GM23248 (cell line): ENCODE results near the gene FGF21. TPM values are rescaled to one million over a fixed set of nuclear protein-coding genes. Genes with fewer than 3 reads are reported as not detected.
"Not testable (repeated sequence)": the region's sequence is repeated elsewhere in the genome, so short reads cannot be mapped to it uniquely, and the experiment has no call there.

Source experiments
- DNase-seq: peaks from one replicate; pipeline ENCODE4 v3.0.0-alpha.2; 2015
- H2AFZ ChIP-seq: fragments of 200-600 bp; sonication (generic); 2 replicates; pipeline ENCODE4 v1.6.1; 2016; ENCODE audit warnings: antibody characterized with exemption
- H3F3A ChIP-seq: fragments of 200-600 bp; sonication (generic); 2 replicates; pipeline ENCODE4 v1.6.1; 2016; ENCODE audit warnings: mild to moderate bottlenecking, antibody characterized with exemption, mixed run types; ENCODE audit not compliant: insufficient read depth
- H3K27ac ChIP-seq: fragments of 200-600 bp; sonication (generic); 2 replicates; pipeline ENCODE4 v1.5.1; 2016; ENCODE audit warnings: mild to moderate bottlenecking
- H3K27me3 ChIP-seq: fragments of 200-600 bp; sonication (generic); replicated peaks from 2 replicates; pipeline ENCODE4 v1.6.1; 2016; ENCODE audit warnings: mild to moderate bottlenecking; ENCODE audit not compliant: insufficient read depth
- H3K36me3 ChIP-seq: fragments of 200-600 bp; sonication (generic); 2 replicates; pipeline ENCODE4 v1.6.1; 2016; ENCODE audit warnings: low read depth, mild to moderate bottlenecking
- H3K4me1 ChIP-seq: fragments of 200-600 bp; sonication (generic); 2 replicates; pipeline ENCODE4 v1.6.1; 2016; ENCODE audit warnings: mild to moderate bottlenecking; ENCODE audit not compliant: insufficient read depth
- H3K4me2 ChIP-seq: fragments of 200-600 bp; sonication (generic); one replicate; pipeline ENCODE4 v1.6.1; 2016; ENCODE audit warnings: mild to moderate bottlenecking; ENCODE audit not compliant: unreplicated experiment
- H3K4me3 ChIP-seq: fragments of 200-600 bp; sonication (generic); 2 replicates; pipeline ENCODE4 v1.5.1; 2016; ENCODE audit warnings: mild to moderate bottlenecking
- H3K79me2 ChIP-seq: fragments of 200-600 bp; sonication (generic); 2 replicates; pipeline ENCODE4 v1.6.1; 2016; ENCODE audit warnings: mild to moderate bottlenecking; ENCODE audit not compliant: insufficient read depth
- H3K9ac ChIP-seq: fragments of 200-600 bp; sonication (generic); 2 replicates; pipeline ENCODE4 v1.6.1; 2016; ENCODE audit warnings: mild to moderate bottlenecking
- H3K9me2 ChIP-seq: fragments of 200-600 bp; sonication (generic); 2 replicates; pipeline ENCODE4 v1.6.1; 2016; ENCODE audit warnings: mixed run types, mild to moderate bottlenecking, moderate library complexity; ENCODE audit not compliant: insufficient read depth
- H3K9me3 ChIP-seq: fragments of 200-600 bp; sonication (generic); one replicate; pipeline ENCODE4 v1.6.1; 2017; ENCODE audit warnings: low read depth
- H4K20me1 ChIP-seq: fragments of 200-600 bp; sonication (generic); 2 replicates; pipeline ENCODE4 v1.6.0; 2016; ENCODE audit not compliant: insufficient read depth
- EZH2 ChIP-seq: fragments of 200-600 bp; sonication (generic); IDR thresholded peaks from 2 replicates; pipeline ENCODE4 v1.6.1; 2018; ENCODE audit warnings: antibody characterized with exemption, mild to moderate bottlenecking; ENCODE audit not compliant: insufficient read depth, poor library complexity, severe bottlenecking
- EZH2phosphoT487 ChIP-seq: fragments of 200-600 bp; sonication (generic); IDR thresholded peaks from 2 replicates; pipeline ENCODE4 v1.6.1; 2018; ENCODE audit warnings: antibody characterized with exemption, moderate library complexity, mild to moderate bottlenecking, low read depth; ENCODE audit not compliant: insufficient read depth
- WGBS, 2 experiments: methylation state at CpG; one replicate each; pipeline ENCODE4 v1.1.6; 2015 to 2017; ENCODE audit warnings: low lambda C conversion rate in 2 of 2, low coverage in 1 of 2; ENCODE audit errors: missing lambda C conversion rate in 2 of 2; 5-methylcytosine and 5-hydroxymethylcytosine counted together
- in situ Hi-C: fragments of 300-500 bp; cut with MboI; formaldehyde crosslinking; loops from 2 replicates; pipeline ENCODE4 v1.15.0; 2020
- polyA plus RNA-seq: library from polyadenylated mRNA; unstranded; fragments of >200 nt; fragmentation: Nextera tagmentation; extraction: Ambion mirVana; gene quantifications from 2 replicates; pipeline ENCODE4 v1.2.1, GENCODE V29; 2016
- total RNA-seq: library from RNA; depleted of rRNA; stranded (reverse); fragments of >200 nt; shearing (Covaris generic); gene quantifications from 2 replicates; pipeline ENCODE4 v1.2.3, GENCODE V29; 2014

The FGF21 gene
- total and polyA plus RNA-seq, 2 experiments from 2014 or later, result not detected

DNA sequence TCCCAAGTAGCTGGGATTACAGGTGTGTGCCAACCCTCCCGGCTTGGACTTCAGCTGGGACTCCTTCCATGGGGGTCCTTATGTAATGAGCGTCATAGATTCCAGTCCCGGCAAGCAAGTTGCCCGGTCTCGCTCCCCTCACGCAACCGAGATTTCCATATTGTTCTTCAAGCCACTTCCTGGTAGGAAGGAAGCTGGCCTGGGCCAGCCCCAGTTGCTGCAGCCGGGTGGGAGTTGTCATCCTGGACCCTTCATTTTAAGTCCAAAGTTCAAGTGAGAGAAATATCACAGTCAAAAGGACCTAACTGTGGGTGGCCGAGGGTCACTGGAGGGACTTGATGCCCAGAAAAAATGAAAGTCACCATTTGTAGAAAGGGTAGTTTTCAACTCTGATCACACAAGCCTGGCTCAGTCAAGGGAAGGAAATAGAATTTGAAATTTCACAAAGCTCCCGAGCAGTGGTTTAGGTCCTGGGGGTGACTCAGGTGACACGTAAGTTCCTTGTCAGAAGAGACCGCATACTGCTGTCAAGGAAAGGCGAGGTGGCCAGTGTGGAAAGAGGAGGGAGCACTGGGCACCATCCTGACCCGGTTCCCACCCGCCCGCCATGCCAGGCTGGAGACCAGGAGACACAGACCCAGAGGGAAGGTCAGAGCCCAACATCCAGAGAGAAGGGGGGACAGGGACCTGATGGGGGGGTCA, 5.3 kb downstream of the FGF21 start:
- H3K27ac ChIP-seq, result no peak overlapping the region
- no peaks in the 10 kb centered on the region for H4K20me1 ChIP-seq
- H3K79me2 ChIP-seq, result no peaks in the 10 kb centered on the region
- peaks cover 11% of the 10 kb centered on the region; the same call in 1 of the 2 replicates for H3K27me3 ChIP-seq
- H2AFZ ChIP-seq, result no peak overlapping the region
- peak; percentile 34 for DNase-seq
- in situ Hi-C loops, result no loop called here
- 45% methylated on average over 16 of the region's 16 CpGs for WGBS, 2 experiments
- H3K9ac ChIP-seq, result no peak overlapping the region
- H3K4me3 ChIP-seq, result no peak overlapping the region
- H3F3A ChIP-seq, result no peaks in the 10 kb centered on the region
- H3K9me3 ChIP-seq, result no peaks in the 10 kb centered on the region
- H3K9me2 ChIP-seq, result no peaks in the 10 kb centered on the region
- H3K4me2 ChIP-seq, result no peak overlapping the region
- TF ChIP-seq EZH2phosphoT487 (no peak), EZH2 (no peak)
- H3K4me1 ChIP-seq, result no peaks in the 10 kb centered on the region
- no peaks in the 10 kb centered on the region for H3K36me3 ChIP-seq

DNA sequence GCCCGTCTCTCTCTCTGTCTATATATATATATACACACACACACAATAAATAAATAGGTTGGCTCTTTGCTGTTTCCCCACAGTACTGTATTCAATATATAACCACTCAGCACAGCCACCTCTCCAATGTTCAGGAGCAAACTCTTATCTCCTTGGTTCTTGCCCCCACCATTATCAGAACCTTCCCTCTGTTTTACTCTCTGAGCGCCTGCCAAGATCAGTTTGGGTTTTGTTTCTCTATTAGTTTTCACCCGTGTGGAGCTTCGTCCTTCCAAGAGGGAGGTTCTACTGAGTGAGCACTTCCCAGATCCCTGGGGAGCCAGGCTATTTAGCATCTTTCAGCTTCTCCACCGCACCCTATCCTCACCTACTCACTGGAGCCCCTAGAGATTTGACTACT, 10.5 kb downstream of the FGF21 start:
- H3K79me2 ChIP-seq, H3K4me3 ChIP-seq, H3F3A ChIP-seq, H2AFZ ChIP-seq, H3K27ac ChIP-seq, H3K9me3 ChIP-seq, in situ Hi-C loops, H3K4me1 ChIP-seq, H3K4me2 ChIP-seq, H4K20me1 ChIP-seq, DNase-seq, H3K9me2 ChIP-seq, H3K36me3 ChIP-seq, H3K9ac ChIP-seq, H3K27me3 ChIP-seq: not testable (repeated sequence)
- WGBS, 2 experiments, result 30 to 35% methylated on average over 5 of the region's 5 CpGs

DNA sequence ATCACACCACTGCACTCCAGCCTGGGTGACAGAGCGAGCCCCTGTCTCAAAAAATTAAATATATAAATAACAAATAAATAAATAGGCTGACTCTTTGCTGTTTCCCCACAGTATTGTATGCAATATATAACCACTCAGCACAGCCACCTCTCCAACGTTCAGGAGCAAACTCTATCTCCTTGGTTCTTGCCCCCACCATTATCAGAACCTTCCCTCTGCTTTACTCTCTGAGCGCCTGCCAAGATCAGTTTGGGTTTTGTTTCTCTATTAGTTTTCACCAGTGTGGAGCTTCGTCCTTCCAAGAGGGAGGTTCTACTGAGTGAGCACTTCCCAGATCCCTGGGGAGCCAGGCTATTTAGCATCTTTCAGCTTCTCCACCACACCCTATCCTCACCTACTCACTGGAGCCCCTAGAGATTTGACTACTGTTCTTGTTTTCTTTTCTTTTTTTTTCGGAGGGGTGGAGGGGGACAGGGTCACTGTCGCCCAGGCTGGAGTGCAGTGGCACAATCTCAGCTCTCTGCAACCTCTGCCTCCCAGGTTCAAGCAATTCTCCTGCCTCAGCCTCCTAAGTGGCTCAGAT, 12.9 kb downstream of the FGF21 start:
- H3K4me1 ChIP-seq, DNase-seq, H3K36me3 ChIP-seq, H3K27me3 ChIP-seq, H3K9me3 ChIP-seq, H3K79me2 ChIP-seq, H3F3A ChIP-seq, H4K20me1 ChIP-seq, H2AFZ ChIP-seq, H3K4me2 ChIP-seq, in situ Hi-C loops, H3K9ac ChIP-seq, H3K27ac ChIP-seq, H3K9me2 ChIP-seq, H3K4me3 ChIP-seq: not testable (repeated sequence)
- 25 to 32% methylated on average over 6 of the region's 6 CpGs for WGBS, 2 experiments

DNA sequence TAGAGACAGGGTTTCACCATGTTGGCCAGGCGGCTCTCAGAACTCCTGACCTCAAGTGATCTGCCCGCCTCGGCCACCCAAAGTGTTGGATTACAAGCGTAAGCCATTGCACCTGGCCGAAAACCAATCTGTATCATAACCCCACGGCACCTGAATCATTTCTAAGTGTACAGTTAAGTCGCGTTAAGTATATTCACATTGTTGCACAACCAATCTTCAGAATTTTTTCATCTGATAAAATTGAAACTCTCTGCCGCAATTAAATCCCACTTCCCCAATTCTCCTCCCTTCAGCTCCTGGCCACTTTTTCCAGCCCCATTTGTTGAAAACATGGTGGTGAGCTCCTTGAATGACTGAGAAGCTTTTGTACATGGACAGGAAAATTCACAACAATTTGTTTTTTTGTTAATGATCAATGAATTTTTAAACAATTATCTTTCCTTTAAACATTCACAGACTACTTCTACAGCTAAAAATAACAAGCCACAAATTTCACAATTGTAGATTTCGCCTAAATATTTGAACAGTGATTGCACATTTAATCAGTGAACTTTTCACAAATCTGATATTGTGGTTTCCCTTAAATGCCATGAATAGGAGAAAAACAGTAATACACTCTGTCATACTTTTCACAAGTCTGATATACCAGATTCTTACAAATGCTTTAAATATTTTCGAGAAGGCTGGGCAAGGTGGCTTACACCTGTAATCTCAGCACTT, 13.8 kb downstream of the FGF21 start:
- Histone ChIP-seq H3K79me2 (no peaks in the 10 kb centered on the region), H3K36me3 (no peaks in the 10 kb centered on the region), H3K9me3 (no peaks in the 10 kb centered on the region), H3K27ac (no peak overlapping the region), H3F3A (no peaks in the 10 kb centered on the region), H4K20me1 (no peaks in the 10 kb centered on the region), H3K4me3 (no peak overlapping the region), H3K4me2 (no peak overlapping the region), H3K4me1 (no peaks in the 10 kb centered on the region), H3K9me2 (no peaks in the 10 kb centered on the region), H3K27me3 (no peaks in the 10 kb centered on the region; the same call in none of the 2 replicates), H3K9ac (no peak overlapping the region), H2AFZ (no peak overlapping the region)
- no peak for DNase-seq
- WGBS, 2 experiments, result 70 to 71% methylated on average over 11 of the region's 11 CpGs
- no peak for TF ChIP-seq EZH2
- TF ChIP-seq EZH2phosphoT487, result no peak
- in situ Hi-C loops, result no loop called here
